Stimulated activated naive CD4-positive, alpha-beta T cell (primary cell): Measurements from ENCODE around the gene TMEM74B.
"Not testable (repeated sequence)": the region's sequence is repeated elsewhere in the genome, so short reads cannot be mapped to it uniquely, and the experiment has no call there.

ENCODE experiments used
- DNase-seq, 6 experiments: peaks; one replicate each; lab custom pipeline; 2025; lab: John Stamatoyannopoulos, UW

TMEM74B gene

DNA sequence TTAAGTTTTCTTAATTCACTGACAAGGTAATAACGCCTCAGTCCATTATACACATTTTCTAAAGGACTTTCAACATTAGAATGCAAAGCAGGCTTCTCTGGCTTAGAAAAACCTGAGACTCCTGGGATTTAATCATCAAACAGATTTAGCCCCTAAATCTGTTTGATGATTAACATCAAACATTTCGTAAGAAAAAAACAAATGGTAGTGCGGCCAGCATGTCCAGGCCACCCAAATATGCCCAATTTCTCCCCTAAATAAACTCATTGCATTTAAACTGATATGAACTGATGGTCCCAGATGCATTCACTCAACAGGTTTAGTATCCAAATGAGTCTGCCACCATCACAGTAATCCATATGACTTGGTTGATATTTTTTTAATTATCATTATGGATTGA is 6.2 kb downstream of the TMEM74B start:
- no peak for DNase-seq

DNA sequence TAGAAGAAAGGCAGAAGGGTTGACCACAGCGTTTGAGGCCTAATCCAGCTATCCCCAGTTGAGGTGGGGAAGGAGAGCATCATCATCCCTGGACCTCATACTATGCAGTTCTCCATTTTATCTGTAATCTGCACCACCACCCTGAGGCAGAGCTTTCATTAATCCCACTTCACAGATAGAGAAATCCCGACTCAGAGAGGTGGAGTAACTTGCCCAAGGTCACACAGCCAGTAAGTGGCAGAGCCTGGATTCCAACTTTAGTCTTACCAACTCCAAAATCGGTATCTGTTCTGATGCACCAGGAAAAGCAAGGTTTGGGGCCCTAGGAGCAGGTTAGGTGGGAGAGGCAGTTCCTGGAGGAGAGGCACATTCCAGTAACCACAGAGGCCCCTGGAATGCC is 6.7 kb downstream of the TMEM74B start:
- DNase-seq: no peak

DNA sequence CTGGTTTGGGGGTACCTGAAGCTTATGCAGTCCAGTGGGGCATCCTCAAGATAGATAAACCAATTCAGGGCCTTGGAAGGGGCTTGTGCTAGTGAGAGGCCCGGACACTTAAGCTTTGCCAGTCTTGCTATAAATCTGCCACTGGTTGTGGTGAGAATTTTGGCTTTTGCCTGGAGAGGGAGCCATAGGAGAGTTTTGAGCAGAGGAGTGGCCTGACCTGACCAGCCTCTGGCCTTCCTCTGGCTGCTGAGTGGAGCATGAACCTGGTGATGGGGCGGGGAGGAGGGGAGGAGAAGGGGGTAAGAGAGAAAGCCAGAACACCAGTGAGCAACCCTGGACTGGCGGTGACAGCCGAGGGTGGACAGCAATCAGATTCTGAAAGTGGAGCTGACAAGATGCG is 7.1 kb downstream of the TMEM74B start:
- no peak for DNase-seq

DNA sequence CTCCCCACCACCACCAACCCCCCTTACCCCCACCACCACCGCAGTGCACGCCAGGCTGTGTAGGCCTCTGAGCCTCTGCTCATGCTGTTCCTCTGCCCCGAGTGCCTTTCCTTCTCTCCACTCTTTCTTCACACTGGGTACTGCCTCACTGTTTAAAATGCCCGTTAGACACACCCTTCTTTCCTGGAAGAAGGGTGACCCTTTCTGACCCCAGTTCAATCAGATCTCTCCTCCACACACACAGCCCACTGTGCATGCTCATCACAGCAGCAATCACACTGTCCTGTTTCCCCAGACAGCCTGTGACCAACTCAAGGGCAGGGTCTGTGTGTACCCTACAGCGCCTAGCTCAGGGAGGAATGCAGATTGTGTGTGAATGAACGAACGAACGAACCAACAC is 10.0 kb downstream of the TMEM74B start:
- DNase-seq: no peak

DNA sequence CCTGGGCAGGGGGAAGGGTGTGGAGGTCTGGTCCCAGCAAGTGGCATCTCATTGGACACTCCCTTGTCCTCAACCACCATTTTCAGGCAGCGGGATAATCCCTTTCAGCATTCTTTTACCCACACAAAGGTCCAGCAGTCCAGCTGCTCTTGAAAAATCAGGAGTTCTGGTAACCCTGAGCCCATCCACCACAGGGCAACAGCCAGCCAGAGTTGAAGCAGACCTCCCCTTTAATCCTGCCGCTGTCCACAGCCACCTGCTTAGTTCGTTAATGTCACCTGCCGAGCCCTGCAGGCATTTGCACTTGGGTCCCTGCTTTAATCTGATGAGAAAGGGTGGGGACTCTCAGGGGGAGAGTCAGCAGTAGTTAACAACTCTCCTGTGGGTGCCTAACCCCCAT is 11.1 kb downstream of the TMEM74B start:
- no peak for DNase-seq

DNA sequence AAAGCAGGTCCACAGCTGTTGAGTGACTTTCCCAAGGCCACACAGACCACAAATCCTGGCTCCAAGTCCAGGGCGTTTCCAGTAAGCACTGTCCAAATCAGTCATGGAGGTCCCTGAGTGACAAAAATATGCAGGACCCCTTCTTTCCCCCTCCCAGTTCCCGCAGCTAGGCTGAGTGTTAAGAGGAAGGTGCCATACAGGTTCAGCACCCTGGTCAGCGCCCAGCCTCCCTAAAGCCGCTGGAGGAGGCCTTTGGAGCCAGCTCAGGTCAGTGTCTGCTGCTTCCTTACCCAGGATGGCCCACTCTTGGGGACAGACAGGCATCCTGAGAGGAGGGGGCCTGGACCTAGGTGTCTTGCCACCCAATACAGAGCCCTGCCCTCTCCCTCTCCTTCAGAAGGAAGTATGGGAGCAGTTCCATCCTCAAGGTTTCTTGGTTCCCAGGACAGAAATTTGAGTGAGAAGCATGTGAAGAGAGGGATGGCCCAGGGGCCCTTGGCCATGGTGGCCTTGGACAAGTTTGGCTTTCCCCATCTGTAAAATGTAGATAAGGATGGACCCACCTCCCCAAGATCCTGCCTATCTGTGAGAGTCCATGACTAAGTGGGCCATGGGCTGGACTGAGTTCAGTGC is 13.2 kb downstream of the TMEM74B start:
- peak in 1 of 6 experiments; percentile 15 for DNase-seq

DNA sequence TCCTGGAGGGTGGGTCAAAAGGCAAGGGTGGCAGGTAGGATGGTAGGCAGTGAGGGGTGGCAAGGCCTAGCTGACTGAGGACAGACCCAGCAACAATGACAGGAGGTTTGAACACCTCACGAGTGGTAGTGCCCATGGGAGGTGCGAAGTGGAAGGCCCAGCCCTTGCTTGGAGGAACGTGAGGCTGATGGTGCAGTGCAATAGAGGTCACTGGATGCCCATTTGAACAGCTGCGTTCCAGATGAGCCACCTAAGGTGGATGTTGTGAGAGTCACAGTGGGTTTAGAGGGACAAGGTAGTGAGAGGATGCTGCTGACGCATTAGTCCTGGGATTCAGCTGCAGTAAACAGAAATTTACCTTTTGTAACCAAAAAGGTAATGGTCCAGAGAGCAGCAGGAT is 15.6 kb downstream of the TMEM74B start:
- DNase-seq: no peak

DNA sequence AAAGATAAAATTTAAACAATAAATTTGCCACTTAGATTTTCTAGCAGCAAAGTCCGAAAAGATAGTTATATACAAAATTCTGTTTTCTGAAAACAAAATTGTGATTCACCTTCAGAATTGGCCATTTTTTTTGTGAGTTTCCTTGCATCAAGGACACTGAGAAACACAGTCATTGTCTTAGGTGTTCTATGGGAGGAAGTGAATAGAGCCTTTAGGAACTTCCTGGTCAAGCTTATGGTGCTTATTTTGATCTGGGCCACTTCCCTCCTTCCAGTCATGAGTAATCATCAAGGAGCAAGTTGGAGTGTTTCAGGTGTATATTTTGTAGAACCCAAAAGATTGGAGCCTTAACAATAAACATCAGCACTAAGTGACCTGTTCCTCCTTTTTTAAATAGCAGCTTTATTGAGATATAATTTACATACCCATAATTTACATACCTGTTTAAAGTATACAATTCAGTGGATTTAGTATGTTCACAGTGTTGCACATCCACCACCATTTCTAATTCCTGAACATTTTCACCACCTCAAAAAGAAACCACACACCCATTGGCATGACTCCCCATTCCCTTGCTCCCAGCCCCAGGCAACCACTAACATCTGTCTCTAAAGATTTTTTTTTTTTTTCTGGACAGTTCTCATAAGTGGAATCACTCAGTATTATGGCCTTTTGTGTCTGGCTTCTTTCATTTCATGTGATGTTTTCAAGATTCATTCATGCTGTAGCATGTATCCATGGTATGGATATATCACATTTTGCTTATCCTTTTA is 17.6 kb downstream of the TMEM74B start:
- no peak for DNase-seq

DNA sequence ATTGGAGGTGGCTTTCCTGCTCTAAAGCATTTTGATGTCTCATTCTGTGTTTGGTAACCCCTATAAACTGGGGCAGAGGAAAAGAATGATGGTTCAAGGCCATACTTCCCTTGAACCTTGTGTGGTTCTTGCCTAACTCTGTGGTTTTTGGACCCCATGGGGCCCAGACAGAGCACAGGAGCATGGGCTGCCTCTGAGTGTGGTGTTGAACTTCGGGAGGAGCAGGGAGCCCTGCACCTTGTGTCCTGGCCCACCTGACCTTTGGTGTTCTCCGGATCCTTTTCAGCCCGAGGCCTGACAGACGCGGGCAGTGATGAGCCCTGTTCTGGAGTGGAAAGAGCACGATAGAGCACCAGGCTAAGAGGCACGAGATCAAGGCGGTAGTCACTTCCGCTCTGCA is 18.8 kb downstream of the TMEM74B start:
- no peak for DNase-seq

DNA sequence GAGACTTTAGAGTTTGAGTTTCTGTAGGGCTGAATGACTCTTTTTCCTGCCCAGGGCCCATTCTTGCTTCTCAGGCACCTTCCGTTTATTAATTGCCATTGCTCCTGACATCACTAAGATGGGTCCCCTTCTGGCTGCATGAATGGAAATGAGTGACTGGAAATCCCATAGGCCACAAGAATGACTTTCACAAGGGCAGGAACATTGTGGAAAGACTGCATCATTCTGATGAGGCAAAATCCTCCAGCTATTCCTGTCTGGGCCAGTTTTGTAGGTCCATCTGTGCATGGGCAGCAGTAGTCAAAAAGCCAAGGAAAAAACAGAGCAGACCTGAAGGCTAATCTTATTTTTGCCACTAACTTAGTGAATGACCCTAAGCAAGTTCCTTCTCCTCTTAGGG is 19.3 kb downstream of the TMEM74B start:
- no peak for DNase-seq

DNA sequence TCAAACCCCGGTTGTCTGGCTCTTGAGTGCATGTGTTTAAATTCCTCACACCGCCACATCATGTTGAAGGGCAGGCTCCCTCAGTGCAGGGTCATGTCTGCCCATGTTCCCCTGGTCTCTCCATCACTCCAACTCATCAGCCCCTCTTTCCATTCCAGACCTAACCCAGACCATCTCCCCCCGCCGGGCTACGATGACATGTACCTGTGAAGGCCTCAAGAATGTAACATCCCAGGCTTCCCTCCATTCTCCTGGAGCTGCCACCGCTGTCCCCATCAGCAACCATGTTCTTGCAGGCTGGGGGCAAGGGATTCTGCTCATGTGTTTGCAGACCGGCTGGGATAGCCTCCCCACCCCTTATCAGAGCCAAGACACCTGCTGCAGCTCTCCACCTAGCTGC is 19.9 kb downstream of the TMEM74B start:
- no peak for DNase-seq

DNA sequence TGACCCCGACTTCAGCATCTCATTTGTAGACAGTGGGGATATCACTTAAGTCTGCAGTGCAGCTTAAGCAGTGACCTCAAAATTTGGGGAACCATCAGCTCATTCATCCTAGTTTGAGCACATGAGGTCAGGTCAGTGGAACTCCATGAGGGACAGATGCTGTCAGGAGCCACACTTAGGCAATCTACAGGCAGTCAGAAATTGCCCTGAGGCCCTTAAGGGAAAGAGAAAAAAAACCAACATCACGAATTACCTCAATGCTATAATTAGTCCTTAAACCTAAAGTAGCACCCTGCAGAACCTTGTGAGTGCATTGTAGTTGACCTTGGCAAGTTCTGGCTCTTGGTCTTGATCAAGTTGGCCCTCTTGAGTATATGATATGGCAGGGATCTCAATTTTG is 21.1 kb downstream of the TMEM74B start:
- no peak for DNase-seq

DNA sequence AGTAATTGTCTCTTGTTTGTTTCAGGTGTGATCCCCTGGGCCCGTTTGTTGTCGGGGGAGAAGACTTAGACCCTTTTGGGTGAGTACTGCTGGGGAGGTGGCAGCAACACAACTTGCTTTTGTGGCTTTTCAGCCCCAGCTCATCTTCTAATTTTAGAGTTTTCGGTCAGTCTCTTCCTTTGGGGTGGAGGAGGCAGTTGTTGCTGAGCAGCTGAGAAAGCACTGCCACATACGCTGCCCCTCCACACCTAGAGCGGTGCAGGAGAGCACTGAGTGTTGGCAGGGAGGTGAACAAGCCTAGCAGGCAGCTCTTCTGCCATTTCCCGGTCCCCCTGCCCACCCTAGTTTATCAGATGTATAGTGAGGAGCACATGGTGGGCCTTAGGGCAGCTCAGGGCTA is 21.7 kb downstream of the TMEM74B start:
- no peak for DNase-seq

DNA sequence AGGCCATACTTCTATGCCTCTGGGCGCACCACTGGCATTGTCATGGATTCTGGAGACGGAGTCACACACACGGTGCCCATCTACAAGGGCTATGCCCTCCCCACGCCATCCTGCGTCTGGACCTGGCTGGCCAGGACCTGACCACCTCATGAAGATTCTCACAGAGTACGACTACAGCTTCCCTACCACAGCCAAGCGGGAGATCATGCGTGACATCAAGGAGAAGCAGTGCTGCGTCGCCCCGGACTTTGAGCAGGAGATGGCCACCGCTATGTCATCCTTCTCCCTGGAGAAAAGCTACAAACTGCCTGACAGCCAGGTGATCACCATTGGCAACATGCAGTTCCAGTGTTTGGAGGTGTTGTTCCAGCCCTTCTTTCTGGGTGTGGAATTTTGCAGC is 23.8 kb downstream of the TMEM74B start:
- DNase-seq: no peak

DNA sequence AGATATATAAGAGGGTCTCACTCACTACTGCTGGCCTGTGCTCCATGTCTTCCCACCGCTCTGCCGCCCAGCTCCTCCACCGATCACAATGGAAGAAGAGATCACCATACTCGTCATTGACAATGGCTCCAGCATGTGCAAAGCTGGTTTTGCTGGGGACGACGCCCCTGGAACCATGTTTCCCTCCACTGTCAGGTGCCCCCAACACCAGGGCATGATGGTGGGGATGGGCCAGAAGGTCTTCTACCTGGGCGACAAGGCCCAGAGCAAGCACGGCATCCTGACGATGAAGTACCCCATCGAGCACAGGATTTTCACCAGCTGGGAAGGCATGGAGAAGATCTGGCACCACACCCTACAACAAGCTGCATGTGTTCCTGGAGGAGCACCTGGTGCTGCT is 24.3 kb downstream of the TMEM74B start:
- DNase-seq: no peak

DNA sequence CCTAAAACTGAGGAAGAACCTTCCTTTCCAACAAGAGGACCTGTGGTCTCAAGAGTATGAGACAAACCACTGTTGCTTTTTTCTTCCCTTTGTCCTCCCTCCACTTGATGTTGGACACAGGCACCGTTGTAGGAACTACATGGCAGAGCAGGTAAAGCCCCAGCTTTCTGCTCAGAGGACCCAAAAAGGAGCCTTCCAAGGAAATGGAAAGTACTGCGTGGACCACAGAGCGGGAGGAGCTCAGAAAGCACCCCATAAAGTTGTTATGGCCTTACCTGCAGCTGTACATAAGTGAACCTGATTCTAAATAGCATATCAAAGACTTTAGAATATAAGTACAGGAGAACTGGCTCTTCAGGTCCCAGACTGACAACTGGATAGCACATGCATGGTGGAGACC is 29.4 kb downstream of the TMEM74B start:
- no peak for DNase-seq

DNA sequence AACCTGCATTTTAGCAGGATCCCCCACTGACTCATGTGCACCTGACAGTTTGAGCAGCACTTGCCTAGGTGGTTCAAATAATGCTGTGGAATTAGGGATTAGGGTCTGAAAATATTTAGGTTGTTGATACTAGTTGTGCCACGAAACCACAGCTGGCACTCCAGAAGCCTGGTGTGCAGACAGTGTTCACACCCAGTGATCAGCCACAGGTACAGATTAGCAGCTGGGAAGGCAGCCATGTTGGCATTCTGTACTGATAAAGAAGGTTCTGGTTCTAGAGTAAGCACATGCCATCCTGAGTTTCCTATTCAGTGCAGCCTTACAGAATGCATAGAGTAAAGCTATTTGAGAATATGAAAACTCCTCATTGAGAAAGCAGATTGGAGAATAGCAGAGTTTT is 30.1 kb downstream of the TMEM74B start:
- no peak for DNase-seq

DNA sequence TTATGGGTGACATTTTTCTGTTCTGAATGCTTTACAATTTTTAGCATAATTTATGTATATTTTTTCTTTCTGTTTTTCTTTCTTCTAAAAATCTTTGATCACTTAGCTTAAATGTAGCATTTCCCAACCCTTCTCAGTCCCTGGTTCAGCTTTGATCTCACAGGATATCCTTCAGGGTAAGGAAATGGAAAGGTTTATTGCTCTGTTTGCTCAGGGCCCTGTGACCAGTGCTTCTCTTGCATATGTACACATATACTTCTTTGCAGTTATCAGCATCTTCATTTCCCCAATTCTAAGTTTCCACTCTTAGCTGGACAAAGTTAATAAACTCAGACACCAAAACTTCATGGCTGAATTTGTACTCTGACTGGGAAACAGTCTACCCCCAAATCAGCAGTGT is 30.6 kb downstream of the TMEM74B start:
- DNase-seq: no peak

DNA sequence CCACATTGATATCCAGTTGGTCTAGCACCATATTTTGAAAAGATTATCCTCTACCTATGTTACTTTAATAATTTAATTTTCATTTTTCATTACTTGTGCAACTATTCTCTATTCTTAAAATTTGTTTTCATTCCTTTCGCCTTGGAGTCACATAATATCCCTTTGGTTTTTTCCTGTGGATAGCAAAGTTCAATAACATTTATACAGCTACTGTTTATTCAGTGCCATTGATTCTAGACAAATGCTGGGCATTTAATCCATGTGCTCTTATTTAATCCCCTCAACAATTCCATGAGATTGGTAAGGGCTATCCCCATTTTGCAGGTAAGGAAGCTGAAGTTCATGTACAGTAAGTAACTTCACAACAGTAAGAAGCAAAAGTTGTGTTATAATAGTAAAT is 33.8 kb downstream of the TMEM74B start:
- no peak for DNase-seq

DNA sequence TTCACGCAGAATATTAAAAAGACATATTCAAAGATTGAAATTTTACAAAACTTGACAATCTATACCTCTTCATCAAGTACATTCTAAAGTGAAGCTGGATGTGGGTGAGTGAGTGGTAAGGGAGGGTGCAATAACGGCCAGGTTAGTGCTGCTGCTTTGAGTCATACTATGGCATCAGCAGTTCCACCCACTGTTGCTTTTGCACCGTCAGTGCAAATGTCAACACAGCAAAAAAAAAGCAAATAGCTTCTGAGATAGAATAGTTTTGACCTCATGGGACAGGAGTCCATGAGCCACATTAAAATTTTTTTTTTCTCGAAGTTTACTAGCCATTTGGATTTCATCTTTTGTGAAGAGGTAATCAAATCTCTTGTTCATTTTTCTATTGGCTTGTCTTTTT is 34.6 kb downstream of the TMEM74B start:
- DNase-seq: no peak

DNA sequence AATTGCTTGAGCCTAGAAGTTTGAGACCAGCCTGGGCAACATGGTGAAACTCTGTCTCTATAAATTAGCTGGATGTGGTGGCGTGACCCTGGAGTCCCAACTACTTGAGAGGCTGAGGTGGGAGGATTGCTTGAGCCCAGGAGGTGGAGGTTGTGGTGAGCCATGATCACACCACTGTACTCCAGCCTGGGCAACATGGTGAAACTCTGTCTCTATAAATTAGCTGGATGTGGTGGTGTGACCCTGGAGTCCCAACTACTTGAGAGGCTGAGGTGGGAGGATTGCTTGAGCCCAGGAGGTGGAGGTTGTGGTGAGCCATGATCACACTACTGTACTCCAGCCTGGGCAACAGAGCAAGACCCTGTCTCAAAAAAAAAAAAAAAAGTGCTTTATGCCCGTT is 35.0 kb downstream of the TMEM74B start:
- DNase-seq: not testable (repeated sequence)

DNA sequence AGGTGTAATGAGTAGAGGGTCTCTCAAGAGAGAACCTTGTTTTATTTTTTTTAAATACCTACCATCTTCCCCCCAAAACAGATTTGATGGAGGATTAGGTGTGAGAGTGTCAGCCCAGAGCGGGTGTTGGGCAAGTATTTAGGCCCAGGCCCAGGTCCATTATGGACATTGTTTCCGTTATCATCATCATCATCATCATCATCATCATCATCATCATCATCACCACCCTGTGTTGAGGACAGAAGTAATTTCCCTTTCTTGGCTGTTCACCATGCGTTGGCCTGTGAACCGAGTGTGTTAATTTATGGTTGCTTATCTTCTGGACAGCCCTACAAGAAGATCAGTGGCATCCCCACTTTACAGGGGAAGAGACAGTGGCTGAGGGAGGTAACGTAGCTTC is 37.8 kb downstream of the TMEM74B start:
- no peak for DNase-seq

DNA sequence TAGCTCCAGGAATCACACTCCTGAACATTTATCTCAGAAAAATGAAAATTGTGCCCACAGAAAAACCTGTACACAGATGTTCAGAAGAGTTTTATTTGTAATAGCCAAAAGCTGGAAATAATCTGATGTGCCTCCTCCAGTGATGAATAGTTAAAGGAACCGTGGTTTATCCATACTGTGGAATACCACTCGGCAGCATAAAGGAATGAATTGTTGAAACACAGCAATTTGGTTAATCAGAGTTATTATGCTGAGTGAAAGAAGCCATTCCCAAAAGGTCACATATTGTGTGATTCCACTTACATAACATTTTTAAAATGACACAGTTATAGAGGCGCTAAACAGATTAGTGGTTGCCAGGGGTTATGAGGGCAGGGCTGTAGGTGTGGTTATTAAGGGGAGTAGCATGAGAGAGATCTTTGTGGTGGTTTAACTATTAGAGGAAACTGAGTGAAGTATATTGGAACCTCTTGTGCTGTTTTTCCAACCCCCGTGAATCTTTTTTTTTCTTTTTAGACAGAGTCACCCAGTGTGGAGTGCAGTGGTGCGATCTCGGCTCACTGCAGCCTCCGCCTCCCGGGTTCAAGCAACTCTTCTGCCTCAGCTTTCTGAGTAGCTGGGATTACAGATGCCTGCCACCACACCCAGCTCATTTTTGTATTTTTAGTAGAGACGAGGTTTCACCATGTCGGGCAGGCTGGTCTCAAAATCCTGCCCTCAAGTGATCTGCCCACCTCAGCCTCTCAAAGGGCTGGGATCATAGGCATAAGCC is 40.2 kb downstream of the TMEM74B start:
- no peak for DNase-seq
